Measurements from ENCODE around the gene CDKL5. TPM values are rescaled to one million over a fixed set of nuclear protein-coding genes. Genes with fewer than 3 reads are reported as not detected.

Gene CDKL5
- total RNA-seq, 1 donor from 2014 or later = 17.7 TPM

DNA sequence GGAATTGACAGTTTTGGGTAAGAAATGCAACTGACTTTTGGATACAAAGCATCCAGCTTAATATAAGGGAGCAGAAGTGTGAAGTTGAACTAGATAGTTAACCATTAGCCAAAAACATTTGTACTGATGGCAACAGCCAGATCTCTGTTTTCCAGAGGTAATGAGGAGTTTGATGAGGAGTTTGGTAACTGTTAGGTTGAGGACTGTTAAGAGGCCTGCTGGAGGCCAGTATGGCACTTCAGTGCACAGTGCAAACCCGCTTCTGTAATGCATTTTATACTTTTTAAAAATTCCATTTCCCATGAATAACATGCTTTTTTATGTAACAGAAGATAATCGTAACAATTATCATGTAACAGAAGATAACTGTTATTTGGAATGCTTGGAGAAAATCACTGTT is 30.0 kb downstream of the CDKL5 start:
- Mint-ChIP-seq H3K4me3 (ENCODE audit: unreplicated experiment) (no peak overlapping the region), H3K4me1 (ENCODE audit: low read depth, unreplicated experiment) (peaks cover 2% of the 10 kb centered on the region), H3K9me3 (ENCODE audit: unreplicated experiment) (no peaks in the 10 kb centered on the region), H3K36me3 (ENCODE audit: low read depth, unreplicated experiment) (no peaks in the 10 kb centered on the region), H3K27me3 (ENCODE audit: low read depth, unreplicated experiment) (no peaks in the 10 kb centered on the region), H3K27ac (ENCODE audit: unreplicated experiment) (no peak overlapping the region)
- DNase-seq (ENCODE audit: low read depth) (no peak), FAIRE-seq (peak; percentile 82)
- H3K79me2 ChIP-seq (ENCODE audit: insufficient read depth, low read length) = no peaks in the 10 kb centered on the region
- no peaks in the 10 kb centered on the region for H3K4me1 ChIP-seq (ENCODE audit: insufficient read depth, low read length)
- H3K4me2 ChIP-seq (ENCODE audit: low read length) = no peak overlapping the region
- H2AFZ ChIP-seq (ENCODE audit: low read depth, low read length) = no peak overlapping the region
- H3K9ac ChIP-seq (ENCODE audit: low read length) = no peak overlapping the region
- H3K27me3 ChIP-seq (ENCODE audit: insufficient read depth, low read length) = no peaks in the 10 kb centered on the region
- no peaks in the 10 kb centered on the region for H3K9me3 ChIP-seq (ENCODE audit: insufficient read depth, low read depth, low read length)
- H3K4me3 ChIP-seq (ENCODE audit: insufficient read depth, low read depth, low read length) = no peak overlapping the region
- H3K27ac ChIP-seq (ENCODE audit: low read depth, low read length) = no peak overlapping the region
- no peaks in the 10 kb centered on the region for H4K20me1 ChIP-seq (ENCODE audit: insufficient read depth, low read length)
- no peaks in the 10 kb centered on the region for H3K36me3 ChIP-seq (ENCODE audit: insufficient read depth, low read length)
- TF ChIP-seq EZH2 (IDR thresholded peaks at IDR 0.05; ENCODE audit: insufficient read depth, low read length) = no peak
- TF ChIP-seq, protein P1, sequence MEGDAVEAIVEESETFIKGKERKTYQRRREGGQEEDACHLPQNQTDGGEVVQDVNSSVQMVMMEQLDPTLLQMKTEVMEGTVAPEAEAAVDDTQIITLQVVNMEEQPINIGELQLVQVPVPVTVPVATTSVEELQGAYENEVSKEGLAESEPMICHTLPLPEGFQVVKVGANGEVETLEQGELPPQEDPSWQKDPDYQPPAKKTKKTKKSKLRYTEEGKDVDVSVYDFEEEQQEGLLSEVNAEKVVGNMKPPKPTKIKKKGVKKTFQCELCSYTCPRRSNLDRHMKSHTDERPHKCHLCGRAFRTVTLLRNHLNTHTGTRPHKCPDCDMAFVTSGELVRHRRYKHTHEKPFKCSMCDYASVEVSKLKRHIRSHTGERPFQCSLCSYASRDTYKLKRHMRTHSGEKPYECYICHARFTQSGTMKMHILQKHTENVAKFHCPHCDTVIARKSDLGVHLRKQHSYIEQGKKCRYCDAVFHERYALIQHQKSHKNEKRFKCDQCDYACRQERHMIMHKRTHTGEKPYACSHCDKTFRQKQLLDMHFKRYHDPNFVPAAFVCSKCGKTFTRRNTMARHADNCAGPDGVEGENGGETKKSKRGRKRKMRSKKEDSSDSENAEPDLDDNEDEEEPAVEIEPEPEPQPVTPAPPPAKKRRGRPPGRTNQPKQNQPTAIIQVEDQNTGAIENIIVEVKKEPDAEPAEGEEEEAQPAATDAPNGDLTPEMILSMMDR (IDR thresholded peaks at IDR 0.05; ENCODE audit: insufficient read depth, low read depth, low read length) = no peak

DNA sequence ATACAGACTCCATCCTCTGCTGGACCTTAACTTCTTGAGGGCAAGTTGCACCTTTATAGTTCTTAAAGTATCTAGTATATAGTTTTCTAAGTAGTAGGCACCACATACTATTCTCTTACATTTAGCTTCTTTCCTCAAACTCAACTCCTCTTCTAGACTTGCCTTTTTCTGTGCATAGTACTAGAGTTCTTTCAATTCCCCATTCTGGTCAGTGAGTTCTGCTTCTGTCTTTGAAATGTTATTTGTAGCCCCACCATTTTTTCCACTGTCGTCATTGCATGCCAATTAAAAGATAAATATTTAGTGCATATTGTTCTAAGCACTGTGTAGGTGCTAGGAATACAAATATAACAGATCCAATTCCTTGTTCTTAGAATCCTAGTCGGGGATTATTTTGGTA is 31.6 kb downstream of the CDKL5 start:
- Histone ChIP-seq H3K9ac (ENCODE audit: low read length) (no peak overlapping the region), H2AFZ (ENCODE audit: low read depth, low read length) (no peak overlapping the region), H3K27me3 (ENCODE audit: insufficient read depth, low read length) (no peaks in the 10 kb centered on the region), H3K27ac (ENCODE audit: low read depth, low read length) (no peak overlapping the region), H3K4me1 (ENCODE audit: insufficient read depth, low read length) (no peaks in the 10 kb centered on the region), H3K4me3 (ENCODE audit: insufficient read depth, low read depth, low read length) (no peak overlapping the region), H3K4me2 (ENCODE audit: low read length) (no peak overlapping the region), H3K36me3 (ENCODE audit: insufficient read depth, low read length) (no peaks in the 10 kb centered on the region), H4K20me1 (ENCODE audit: insufficient read depth, low read length) (no peaks in the 10 kb centered on the region), H3K79me2 (ENCODE audit: insufficient read depth, low read length) (no peaks in the 10 kb centered on the region), H3K9me3 (ENCODE audit: insufficient read depth, low read depth, low read length) (no peaks in the 10 kb centered on the region)
- DNase-seq (ENCODE audit: low read depth) = no peak
- H3K4me1 Mint-ChIP-seq (ENCODE audit: low read depth, unreplicated experiment) = peaks cover 4% of the 10 kb centered on the region
- H3K27me3 Mint-ChIP-seq (ENCODE audit: low read depth, unreplicated experiment) = no peaks in the 10 kb centered on the region
- no peak overlapping the region for H3K4me3 Mint-ChIP-seq (ENCODE audit: unreplicated experiment)
- H3K9me3 Mint-ChIP-seq (ENCODE audit: unreplicated experiment) = no peaks in the 10 kb centered on the region
- TF ChIP-seq EZH2 (IDR thresholded peaks at IDR 0.05; ENCODE audit: insufficient read depth, low read length) = no peak
- TF ChIP-seq, protein P1 (IDR thresholded peaks at IDR 0.05; ENCODE audit: insufficient read depth, low read depth, low read length) = no peak
- H3K36me3 Mint-ChIP-seq (ENCODE audit: low read depth, unreplicated experiment) = no peaks in the 10 kb centered on the region
- no peak overlapping the region for H3K27ac Mint-ChIP-seq (ENCODE audit: unreplicated experiment)
- FAIRE-seq = no peak

DNA sequence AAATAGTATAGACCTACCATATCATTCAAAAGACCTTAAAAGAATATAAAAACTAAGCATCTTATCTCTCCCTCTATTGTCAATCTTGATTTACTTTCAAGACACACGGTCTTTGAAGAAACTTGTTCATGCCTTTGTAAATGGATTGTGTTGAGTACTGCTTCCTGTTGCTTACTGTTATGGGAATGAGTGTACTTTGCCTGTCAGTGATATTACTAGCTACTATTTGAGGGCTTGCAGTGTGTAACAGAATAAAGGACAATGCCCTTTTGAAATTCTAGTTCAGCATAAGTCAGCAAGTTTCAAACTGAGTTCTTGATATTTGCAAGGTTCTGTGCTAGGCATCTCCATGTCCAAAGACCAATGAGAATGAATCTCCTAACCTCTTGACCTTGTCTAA is 36.0 kb downstream of the CDKL5 start:
- H3K27ac ChIP-seq (ENCODE audit: low read depth, low read length) = no peak overlapping the region
- no peak overlapping the region for H3K27ac Mint-ChIP-seq (ENCODE audit: unreplicated experiment)
- DNase-seq (ENCODE audit: low read depth) (no peak), FAIRE-seq (peak; percentile 88)
- H3K36me3 Mint-ChIP-seq (ENCODE audit: low read depth, unreplicated experiment) = no peaks in the 10 kb centered on the region
- H3K36me3 ChIP-seq (ENCODE audit: insufficient read depth, low read length) = no peaks in the 10 kb centered on the region
- H3K27me3 ChIP-seq (ENCODE audit: insufficient read depth, low read length) = no peaks in the 10 kb centered on the region
- no peak overlapping the region for H3K4me3 Mint-ChIP-seq (ENCODE audit: unreplicated experiment)
- H3K9me3 Mint-ChIP-seq (ENCODE audit: unreplicated experiment) = no peaks in the 10 kb centered on the region
- H3K4me1 Mint-ChIP-seq (ENCODE audit: low read depth, unreplicated experiment) = peaks cover 2% of the 10 kb centered on the region
- H3K4me3 ChIP-seq (ENCODE audit: insufficient read depth, low read depth, low read length) = no peak overlapping the region
- TF ChIP-seq, protein P1 (IDR thresholded peaks at IDR 0.05; ENCODE audit: insufficient read depth, low read depth, low read length) = no peak
- TF ChIP-seq EZH2 (IDR thresholded peaks at IDR 0.05; ENCODE audit: insufficient read depth, low read length) = no peak
- no peak overlapping the region for H2AFZ ChIP-seq (ENCODE audit: low read depth, low read length)
- H3K9ac ChIP-seq (ENCODE audit: low read length) = no peak overlapping the region
- no peaks in the 10 kb centered on the region for H3K9me3 ChIP-seq (ENCODE audit: insufficient read depth, low read depth, low read length)
- no peaks in the 10 kb centered on the region for H4K20me1 ChIP-seq (ENCODE audit: insufficient read depth, low read length)
- H3K27me3 Mint-ChIP-seq (ENCODE audit: low read depth, unreplicated experiment) = no peaks in the 10 kb centered on the region
- H3K4me1 ChIP-seq (ENCODE audit: insufficient read depth, low read length) = no peaks in the 10 kb centered on the region
- H3K4me2 ChIP-seq (ENCODE audit: low read length) = no peak overlapping the region
- no peaks in the 10 kb centered on the region for H3K79me2 ChIP-seq (ENCODE audit: insufficient read depth, low read length)
